NT2/D1 (cell line): ENCODE measurements around the gene BTNL3.

Source experiments
- YY1 ChIP-seq: IDR thresholded peaks from 2 replicates; pipeline ENCODE4 v1.6.1; 2011; ENCODE audit not compliant: insufficient read length, insufficient read depth
- ZNF274 ChIP-seq: IDR thresholded peaks from 2 replicates; pipeline ENCODE4 v1.6.1; 2011; ENCODE audit warnings: mild to moderate bottlenecking, low read depth, low read length

DNA sequence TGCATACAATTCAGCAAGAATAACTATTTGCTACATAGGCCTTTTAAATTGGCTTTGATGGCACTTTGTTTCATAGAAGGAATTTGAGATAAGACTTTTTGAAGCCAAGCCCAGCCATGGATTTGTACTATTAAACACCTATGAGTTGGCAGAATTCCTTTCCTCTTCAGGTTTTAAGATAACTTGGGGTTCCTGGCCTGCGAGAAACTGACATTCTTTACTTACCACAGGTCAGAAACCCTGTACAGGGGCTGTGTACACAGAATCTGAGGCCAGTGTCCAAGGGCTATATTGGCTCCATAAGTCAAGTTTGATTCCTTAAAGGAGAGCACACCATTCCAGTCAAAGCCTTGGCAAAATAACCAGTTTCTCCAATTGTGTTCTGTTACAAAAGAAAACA lies 10.8 kb upstream of the BTNL3 start:
- no peak for TF ChIP-seq YY1
- no peak for TF ChIP-seq ZNF274
